Measurements from ENCODE around the gene GRIK1.

GRIK1 gene

DNA sequence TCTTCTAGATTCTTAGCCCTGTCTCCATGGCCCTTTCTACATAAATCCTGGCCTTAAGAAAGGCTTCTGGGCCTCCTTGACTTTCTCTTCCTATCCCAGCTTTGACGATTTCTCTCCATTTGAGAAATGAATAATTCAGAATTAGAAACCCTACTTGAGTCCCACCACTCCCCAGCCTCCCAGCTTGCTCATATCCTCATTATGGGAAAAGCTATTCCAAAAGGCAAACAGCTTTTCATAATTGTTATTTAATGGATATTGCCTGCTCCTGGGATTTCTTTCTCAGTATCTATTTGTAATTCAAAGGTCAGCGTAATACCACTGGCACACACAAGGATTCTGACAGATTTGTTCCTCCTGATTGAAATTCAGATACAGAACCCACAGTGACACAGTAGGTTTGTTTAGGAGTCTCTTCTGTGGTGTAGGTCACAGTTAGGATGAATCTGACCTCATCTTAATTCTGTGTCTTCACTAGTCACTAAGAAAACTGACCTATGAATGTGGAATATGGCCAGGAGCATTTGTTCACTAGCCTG is 121.3 kb downstream of the GRIK1 start:
- H3K4me1 ChIP-seq (ENCODE audit: insufficient read depth, poor library complexity, severe bottlenecking) = no peaks in the 10 kb centered on the region
- DNase-seq (ENCODE audit: low spot score) (no peak), ATAC-seq (ENCODE audit: low read depth) (no peak)
- TF ChIP-seq, protein P1, sequence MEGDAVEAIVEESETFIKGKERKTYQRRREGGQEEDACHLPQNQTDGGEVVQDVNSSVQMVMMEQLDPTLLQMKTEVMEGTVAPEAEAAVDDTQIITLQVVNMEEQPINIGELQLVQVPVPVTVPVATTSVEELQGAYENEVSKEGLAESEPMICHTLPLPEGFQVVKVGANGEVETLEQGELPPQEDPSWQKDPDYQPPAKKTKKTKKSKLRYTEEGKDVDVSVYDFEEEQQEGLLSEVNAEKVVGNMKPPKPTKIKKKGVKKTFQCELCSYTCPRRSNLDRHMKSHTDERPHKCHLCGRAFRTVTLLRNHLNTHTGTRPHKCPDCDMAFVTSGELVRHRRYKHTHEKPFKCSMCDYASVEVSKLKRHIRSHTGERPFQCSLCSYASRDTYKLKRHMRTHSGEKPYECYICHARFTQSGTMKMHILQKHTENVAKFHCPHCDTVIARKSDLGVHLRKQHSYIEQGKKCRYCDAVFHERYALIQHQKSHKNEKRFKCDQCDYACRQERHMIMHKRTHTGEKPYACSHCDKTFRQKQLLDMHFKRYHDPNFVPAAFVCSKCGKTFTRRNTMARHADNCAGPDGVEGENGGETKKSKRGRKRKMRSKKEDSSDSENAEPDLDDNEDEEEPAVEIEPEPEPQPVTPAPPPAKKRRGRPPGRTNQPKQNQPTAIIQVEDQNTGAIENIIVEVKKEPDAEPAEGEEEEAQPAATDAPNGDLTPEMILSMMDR (IDR thresholded peaks at IDR 0.05; ENCODE audit: poor library complexity, severe bottlenecking) = no peak
- no peaks in the 10 kb centered on the region for H3K36me3 ChIP-seq (ENCODE audit: low read depth)
- no peaks in the 10 kb centered on the region for H3K9me3 ChIP-seq (ENCODE audit: severe bottlenecking)
- H3K4me3 ChIP-seq (ENCODE audit: severe bottlenecking) = no peak overlapping the region
- no peaks in the 10 kb centered on the region for H3K27me3 ChIP-seq (ENCODE audit: insufficient read depth, poor library complexity, severe bottlenecking)
- no peak overlapping the region for H3K27ac ChIP-seq (ENCODE audit: poor library complexity, severe bottlenecking)

DNA sequence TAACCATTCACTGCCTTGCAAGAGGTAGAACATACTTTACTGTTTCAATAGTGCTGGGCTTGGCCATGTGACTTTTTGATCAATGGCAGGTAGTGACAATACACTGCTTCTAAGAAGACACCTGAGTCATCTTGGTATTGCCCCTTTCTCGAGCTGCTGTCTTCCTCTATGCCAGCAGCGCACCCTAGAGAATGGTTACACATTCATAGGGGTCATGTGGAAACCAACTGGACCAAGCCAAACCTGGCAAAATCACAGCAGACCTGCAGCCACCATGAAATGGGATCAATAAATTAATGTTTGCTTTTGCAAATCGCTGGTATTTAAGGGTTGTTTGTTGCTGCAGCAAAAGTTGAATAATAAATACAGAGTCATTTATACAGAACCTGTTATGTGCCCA is 122.3 kb downstream of the GRIK1 start:
- H3K27me3 ChIP-seq (ENCODE audit: insufficient read depth, poor library complexity, severe bottlenecking) = no peaks in the 10 kb centered on the region
- H3K27ac ChIP-seq (ENCODE audit: poor library complexity, severe bottlenecking) = no peak overlapping the region
- H3K4me3 ChIP-seq (ENCODE audit: severe bottlenecking) = no peak overlapping the region
- no peak for ATAC-seq (ENCODE audit: low read depth)
- no peaks in the 10 kb centered on the region for H3K36me3 ChIP-seq (ENCODE audit: low read depth)
- no peaks in the 10 kb centered on the region for H3K4me1 ChIP-seq (ENCODE audit: insufficient read depth, poor library complexity, severe bottlenecking)
- no peaks in the 10 kb centered on the region for H3K9me3 ChIP-seq (ENCODE audit: severe bottlenecking)
- TF ChIP-seq, protein P1 (IDR thresholded peaks at IDR 0.05; ENCODE audit: poor library complexity, severe bottlenecking) = no peak
- DNase-seq (ENCODE audit: low spot score) = no peak

DNA sequence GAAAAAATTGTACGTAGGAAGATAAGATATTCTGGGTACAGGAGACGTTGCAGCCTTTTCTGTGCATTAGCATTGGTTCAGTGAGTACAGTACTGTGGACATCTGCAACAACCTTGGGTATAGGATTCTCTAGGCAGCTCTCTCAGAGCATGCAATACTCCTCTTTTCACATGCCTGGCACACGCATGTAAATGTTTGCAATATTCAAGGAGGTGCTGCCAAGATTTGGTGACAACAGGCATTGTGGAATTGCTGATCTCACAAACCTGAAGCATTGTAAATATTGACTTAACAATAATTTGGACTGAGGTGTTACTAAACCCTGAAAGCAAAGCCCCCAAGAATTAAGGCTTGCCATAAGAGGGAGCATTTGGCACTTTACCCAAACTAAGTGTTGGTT is 126.8 kb downstream of the GRIK1 start:
- H3K27me3 ChIP-seq (ENCODE audit: insufficient read depth, poor library complexity, severe bottlenecking) = peaks cover 6% of the 10 kb centered on the region
- TF ChIP-seq, protein P1 (IDR thresholded peaks at IDR 0.05; ENCODE audit: poor library complexity, severe bottlenecking) = no peak
- ATAC-seq (ENCODE audit: low read depth) (no peak), DNase-seq (ENCODE audit: low spot score) (no peak)
- no peaks in the 10 kb centered on the region for H3K4me1 ChIP-seq (ENCODE audit: insufficient read depth, poor library complexity, severe bottlenecking)
- no peak overlapping the region for H3K27ac ChIP-seq (ENCODE audit: poor library complexity, severe bottlenecking)
- no peaks in the 10 kb centered on the region for H3K9me3 ChIP-seq (ENCODE audit: severe bottlenecking)
- no peaks in the 10 kb centered on the region for H3K36me3 ChIP-seq (ENCODE audit: low read depth)
- H3K4me3 ChIP-seq (ENCODE audit: severe bottlenecking) = no peak overlapping the region

DNA sequence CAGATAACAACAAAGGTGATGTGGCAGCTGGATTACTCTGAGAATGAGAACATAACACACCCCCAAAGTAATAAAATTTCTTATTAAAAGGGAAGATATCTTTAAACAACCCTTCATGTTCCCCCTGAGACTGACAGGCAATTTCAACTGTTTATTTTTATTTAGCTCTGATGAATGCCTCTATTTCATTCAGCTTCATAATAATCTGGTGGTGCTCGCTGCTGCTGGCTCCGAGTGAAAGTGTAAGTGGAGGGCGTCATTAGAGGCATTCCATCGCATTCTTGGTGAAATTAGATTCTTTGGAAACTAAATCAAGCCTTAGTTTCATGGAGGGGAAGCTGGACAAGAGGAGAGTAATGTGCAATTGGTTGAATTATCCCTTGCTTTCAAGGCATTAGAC is 128.9 kb downstream of the GRIK1 start:
- H3K4me3 ChIP-seq (ENCODE audit: severe bottlenecking) = no peak overlapping the region
- ATAC-seq (ENCODE audit: low read depth) = no peak
- TF ChIP-seq, protein P1 (IDR thresholded peaks at IDR 0.05; ENCODE audit: poor library complexity, severe bottlenecking) = no peak

DNA sequence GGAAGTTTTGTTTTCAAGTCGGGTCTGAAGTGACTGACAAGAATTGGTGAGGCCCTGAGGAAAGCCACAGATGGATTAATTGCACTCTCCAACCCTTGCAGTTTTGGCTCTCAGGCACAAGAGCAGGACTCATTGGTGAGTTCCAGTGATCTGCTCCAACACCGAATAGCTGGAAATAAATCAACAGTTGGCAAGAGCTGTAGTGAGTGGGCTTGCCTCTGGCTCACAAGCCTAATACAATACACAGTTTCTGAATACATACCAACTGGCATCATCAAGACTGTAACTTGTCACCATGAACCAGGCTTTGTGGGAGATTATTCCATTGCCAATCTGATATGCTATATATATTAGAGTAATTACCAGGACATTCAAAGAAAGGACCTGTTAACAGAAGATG is 131.6 kb downstream of the GRIK1 start:
- DNase-seq (ENCODE audit: low spot score) = no peak
- Histone ChIP-seq H3K9me3 (ENCODE audit: severe bottlenecking) (no peaks in the 10 kb centered on the region), H3K4me1 (ENCODE audit: insufficient read depth, poor library complexity, severe bottlenecking) (no peaks in the 10 kb centered on the region), H3K36me3 (ENCODE audit: low read depth) (no peaks in the 10 kb centered on the region), H3K4me3 (ENCODE audit: severe bottlenecking) (no peak overlapping the region), H3K27ac (ENCODE audit: poor library complexity, severe bottlenecking) (no peak overlapping the region), H3K27me3 (ENCODE audit: insufficient read depth, poor library complexity, severe bottlenecking) (peaks cover 6% of the 10 kb centered on the region)
- no peak for ATAC-seq (ENCODE audit: low read depth)
- TF ChIP-seq, protein P1 (IDR thresholded peaks at IDR 0.05; ENCODE audit: poor library complexity, severe bottlenecking) = no peak

More for the DNA sequence above, 128.9 kb downstream of the GRIK1 start:
- H3K27me3 ChIP-seq (ENCODE audit: insufficient read depth, poor library complexity, severe bottlenecking) = peaks cover 6% of the 10 kb centered on the region
- H3K9me3 ChIP-seq (ENCODE audit: severe bottlenecking) = no peaks in the 10 kb centered on the region
- DNase-seq (ENCODE audit: low spot score) = no peak
- H3K27ac ChIP-seq (ENCODE audit: poor library complexity, severe bottlenecking) = no peak overlapping the region
- no peaks in the 10 kb centered on the region for H3K36me3 ChIP-seq (ENCODE audit: low read depth)
- no peaks in the 10 kb centered on the region for H3K4me1 ChIP-seq (ENCODE audit: insufficient read depth, poor library complexity, severe bottlenecking)
